Measurements from ENCODE around the gene DNAH10. TPM values are rescaled to one million over a fixed set of nuclear protein-coding genes. Genes with fewer than 3 reads are reported as not detected.

Gene DNAH10
- total RNA-seq, 4 donors from 2014 or later, result 0.18 to 0.65 TPM; not detected in 2

DNA sequence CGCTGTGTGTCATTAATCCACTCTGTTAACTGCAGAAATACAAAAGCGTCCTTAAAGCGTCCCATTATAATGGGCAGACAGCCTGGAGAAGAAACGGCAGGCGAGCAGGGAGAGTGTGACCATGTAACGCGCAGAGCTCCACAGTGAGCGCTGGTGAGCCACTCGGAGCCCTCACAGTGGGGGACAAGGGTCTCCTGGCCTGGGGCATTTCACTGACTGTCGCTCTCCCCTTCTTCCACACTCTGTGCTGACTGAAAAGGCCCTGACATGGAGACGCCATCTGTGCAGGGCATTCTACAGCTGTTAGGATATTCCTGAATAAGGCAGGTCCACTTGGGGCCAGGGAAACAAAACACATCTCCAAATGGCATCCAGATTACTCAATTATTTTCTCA lies 186.3 kb downstream of the DNAH10 start:
- intact Hi-C loops (cut with DNase I; ENCODE audit: low total_unique reads) (no loop called here), in situ Hi-C loops (cut with MboI; ENCODE audit: low sequenced_read_pairs in 4 of 4) (no loop called here)
- ATAC-seq (no peak), DNase-seq (no peak)
- Histone ChIP-seq H3K36me3 (peaks cover 0 to under 1% of the 10 kb centered on the region in 2 donors), H3K4me1 (peaks cover 0 to 6% of the 10 kb centered on the region in 2 donors), H3K4me3 (no peak overlapping the region), H3K27me3 (no peaks in the 10 kb centered on the region), H3K9me3 (no peaks in the 10 kb centered on the region), H3K27ac (no peak overlapping the region)
- TF ChIP-seq, protein P1, sequence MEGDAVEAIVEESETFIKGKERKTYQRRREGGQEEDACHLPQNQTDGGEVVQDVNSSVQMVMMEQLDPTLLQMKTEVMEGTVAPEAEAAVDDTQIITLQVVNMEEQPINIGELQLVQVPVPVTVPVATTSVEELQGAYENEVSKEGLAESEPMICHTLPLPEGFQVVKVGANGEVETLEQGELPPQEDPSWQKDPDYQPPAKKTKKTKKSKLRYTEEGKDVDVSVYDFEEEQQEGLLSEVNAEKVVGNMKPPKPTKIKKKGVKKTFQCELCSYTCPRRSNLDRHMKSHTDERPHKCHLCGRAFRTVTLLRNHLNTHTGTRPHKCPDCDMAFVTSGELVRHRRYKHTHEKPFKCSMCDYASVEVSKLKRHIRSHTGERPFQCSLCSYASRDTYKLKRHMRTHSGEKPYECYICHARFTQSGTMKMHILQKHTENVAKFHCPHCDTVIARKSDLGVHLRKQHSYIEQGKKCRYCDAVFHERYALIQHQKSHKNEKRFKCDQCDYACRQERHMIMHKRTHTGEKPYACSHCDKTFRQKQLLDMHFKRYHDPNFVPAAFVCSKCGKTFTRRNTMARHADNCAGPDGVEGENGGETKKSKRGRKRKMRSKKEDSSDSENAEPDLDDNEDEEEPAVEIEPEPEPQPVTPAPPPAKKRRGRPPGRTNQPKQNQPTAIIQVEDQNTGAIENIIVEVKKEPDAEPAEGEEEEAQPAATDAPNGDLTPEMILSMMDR (IDR thresholded peaks at IDR 0.05 in 4 of 5, conservative IDR thresholded peaks at IDR 0.05 in 1 of 5), result no peak

DNA sequence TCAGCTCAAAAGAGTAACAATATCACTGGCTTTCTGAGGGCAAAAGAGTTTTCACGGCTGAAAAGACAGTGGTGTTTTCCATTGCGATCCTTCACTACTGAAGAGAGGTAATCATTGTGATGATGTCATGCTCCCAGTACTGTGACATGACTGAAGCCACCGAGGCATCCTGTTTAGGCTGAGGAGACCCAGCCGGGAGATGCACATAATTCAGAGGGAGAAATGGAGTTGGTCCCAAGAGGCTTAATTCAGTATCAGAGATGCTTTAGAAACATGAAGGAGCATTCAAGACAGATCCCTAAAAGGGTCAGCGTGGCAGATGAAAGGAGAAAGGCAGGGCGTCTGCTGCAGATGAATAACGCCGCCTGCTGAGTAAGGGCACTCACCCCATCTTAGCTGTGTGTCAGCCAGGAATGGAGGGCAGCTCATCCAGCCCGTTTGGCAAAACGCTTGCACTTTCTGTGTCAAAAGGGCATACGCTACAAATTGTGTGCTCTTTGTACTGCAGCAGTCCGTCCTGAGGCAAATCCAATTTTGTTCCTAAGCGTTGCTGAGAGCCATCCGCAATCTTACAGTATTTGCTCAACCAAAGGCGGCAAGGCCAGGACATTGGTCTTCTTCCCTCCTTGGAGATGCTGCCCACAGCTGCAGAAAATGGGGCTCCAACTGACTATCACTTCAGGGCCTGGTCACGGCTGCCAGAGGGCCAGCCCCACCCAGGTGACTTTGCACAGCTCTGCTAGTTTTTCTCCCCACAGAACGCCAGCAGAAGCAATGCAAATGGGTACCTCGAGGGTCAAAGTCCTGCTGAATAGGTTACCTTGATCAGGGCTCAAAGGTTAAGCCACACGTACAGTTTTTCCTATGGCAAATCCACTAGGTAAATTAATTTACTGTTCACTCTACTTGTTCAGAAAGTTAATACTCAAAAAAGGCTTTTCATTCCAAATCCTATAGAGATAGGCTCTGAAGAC lies 187.0 kb downstream of the DNAH10 start:
- H3K27me3 ChIP-seq, result no peaks in the 10 kb centered on the region
- TF ChIP-seq, protein P1 (IDR thresholded peaks at IDR 0.05 in 4 of 5, conservative IDR thresholded peaks at IDR 0.05 in 1 of 5), result no peak
- TF ChIP-seq POLR2A (IDR thresholded peaks at IDR 0.05), result no peak
- no peaks in the 10 kb centered on the region for H3K36me3 ChIP-seq
- intact Hi-C loops (cut with DNase I; ENCODE audit: low total_unique reads) (no loop called here), in situ Hi-C loops (cut with MboI; ENCODE audit: low sequenced_read_pairs in 4 of 4) (no loop called here)
- no peak overlapping the region for H3K27ac ChIP-seq
- H3K4me1 ChIP-seq, result peaks cover 0 to 6% of the 10 kb centered on the region in 2 donors
- H3K4me3 ChIP-seq, result no peak overlapping the region
- no peak for ATAC-seq
- DNase-seq, result no peak
- H3K9me3 ChIP-seq, result no peaks in the 10 kb centered on the region

DNA sequence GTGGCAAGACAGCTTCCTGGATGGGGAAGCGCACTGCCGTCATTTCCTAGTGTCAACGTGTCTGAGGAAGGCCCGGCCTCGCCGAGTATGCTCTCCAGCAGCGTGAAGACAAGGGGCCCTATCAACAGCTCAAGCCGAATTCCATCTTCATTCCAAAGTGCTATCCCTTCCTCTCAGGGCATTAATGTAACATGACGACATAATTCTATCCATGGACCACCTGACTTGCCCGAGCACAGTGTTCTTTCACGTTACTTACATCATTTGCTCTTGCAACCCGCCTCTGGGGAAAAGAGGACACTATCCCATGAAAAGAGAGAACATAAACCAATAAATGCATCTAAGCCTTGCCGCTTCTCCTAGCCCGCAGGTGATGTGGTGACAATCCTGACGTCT lies 187.7 kb downstream of the DNAH10 start:
- DNase-seq, result no peak
- no peak for ATAC-seq
- Histone ChIP-seq H3K36me3 (no peaks in the 10 kb centered on the region), H3K27me3 (no peaks in the 10 kb centered on the region), H3K9me3 (no peaks in the 10 kb centered on the region), H3K27ac (no peak overlapping the region), H3K4me1 (peaks cover 0 to 6% of the 10 kb centered on the region in 2 donors), H3K4me3 (no peak overlapping the region)
- no peak for TF ChIP-seq POLR2A (IDR thresholded peaks at IDR 0.05)
- TF ChIP-seq, protein P1 (IDR thresholded peaks at IDR 0.05 in 4 of 5, conservative IDR thresholded peaks at IDR 0.05 in 1 of 5), result no peak
- intact Hi-C loops (cut with DNase I; ENCODE audit: low total_unique reads) (no loop called here), in situ Hi-C loops (cut with MboI; ENCODE audit: low sequenced_read_pairs in 4 of 4) (no loop called here)

DNA sequence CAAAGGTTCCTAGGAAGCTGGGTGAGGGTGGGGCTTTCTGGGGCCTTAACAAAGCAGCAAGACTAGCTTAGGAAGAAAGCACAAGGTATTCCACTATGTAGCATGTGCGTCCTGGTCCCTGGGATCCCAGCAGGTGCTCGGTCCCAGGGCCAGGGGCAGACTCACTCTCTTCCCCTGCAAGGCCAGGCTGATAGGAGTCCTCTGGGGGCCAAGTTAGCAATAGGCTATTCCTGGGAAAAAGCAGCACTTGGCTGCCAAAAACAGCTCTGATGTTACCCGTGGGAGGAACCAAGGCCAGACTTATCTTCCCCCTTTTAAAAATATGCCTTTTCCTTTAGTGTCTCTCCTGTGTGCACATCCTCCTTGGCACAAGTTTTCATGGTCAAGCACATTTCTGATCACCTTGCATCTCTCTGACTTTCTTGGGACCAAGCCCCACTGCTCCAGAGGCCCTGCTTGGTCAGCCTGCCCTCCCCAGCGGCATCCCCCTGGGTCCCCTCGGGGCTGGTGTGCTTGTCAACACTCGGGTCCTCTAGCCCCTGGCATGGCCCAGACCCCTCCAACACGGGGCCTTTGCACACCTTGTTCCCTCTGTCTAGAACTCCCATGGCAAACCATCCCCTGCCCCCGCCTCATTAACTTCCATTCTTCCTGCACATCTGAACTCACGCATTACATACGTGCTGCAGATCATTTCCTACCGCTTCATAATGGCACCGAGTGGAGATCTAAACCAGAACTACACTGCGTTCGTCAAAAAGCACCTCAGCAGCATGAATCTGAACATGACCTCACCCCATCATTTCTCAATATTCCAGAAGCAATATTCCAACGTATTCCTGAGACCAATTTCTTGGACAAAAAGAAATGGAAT lies 188.6 kb downstream of the DNAH10 start:
- DNase-seq, result no peak
- Histone ChIP-seq H3K36me3 (no peaks in the 10 kb centered on the region), H3K4me1 (peaks cover 0 to 6% of the 10 kb centered on the region in 2 donors), H3K9me3 (no peaks in the 10 kb centered on the region), H3K27me3 (no peaks in the 10 kb centered on the region), H3K27ac (no peak overlapping the region), H3K4me3 (no peak overlapping the region)
- intact Hi-C loops (cut with DNase I; ENCODE audit: low total_unique reads), result no loop called here
- no peak for ATAC-seq
- in situ Hi-C loops (cut with MboI; ENCODE audit: low sequenced_read_pairs in 4 of 4), result no loop called here
- TF ChIP-seq, protein P1 (IDR thresholded peaks at IDR 0.05 in 4 of 5, conservative IDR thresholded peaks at IDR 0.05 in 1 of 5), result no peak
- no peak for TF ChIP-seq POLR2A (IDR thresholded peaks at IDR 0.05)
